Stimulated activated CD4-positive, alpha-beta T cell treated with anti-CD3 and anti-CD28 coated beads, Interleukin-1b, Interleukin-23, amount 100 ng/mL, for 4 hours (primary cell): ENCODE results near the gene CHST2.

ENCODE experiments used
- DNase-seq, 2 donors: peaks; one replicate each; pipeline ENCODE4 v3.0.0-alpha.2; 2020; ENCODE audit warnings: low read depth in 2 of 2

Gene CHST2

DNA sequence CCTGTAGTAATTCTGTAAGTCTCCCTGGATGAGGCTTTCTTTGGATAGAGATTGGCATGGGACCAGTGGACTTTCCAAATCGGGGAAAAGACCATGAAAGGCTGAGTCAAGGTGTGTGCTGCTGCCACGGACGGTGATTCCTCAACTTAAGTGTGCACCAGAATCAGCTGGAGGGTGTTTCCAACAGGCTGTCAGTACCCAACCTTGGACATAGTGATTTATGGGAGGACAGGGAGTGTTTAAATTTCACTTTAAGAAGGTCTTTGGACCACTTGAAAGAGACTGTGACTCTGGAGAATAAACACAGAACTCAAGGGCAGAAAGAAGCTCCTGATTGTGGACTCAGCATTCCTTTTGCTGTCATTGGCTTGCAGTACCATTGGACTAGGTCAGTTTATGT is 20.4 kb upstream of the CHST2 start:
- no peak for DNase-seq

DNA sequence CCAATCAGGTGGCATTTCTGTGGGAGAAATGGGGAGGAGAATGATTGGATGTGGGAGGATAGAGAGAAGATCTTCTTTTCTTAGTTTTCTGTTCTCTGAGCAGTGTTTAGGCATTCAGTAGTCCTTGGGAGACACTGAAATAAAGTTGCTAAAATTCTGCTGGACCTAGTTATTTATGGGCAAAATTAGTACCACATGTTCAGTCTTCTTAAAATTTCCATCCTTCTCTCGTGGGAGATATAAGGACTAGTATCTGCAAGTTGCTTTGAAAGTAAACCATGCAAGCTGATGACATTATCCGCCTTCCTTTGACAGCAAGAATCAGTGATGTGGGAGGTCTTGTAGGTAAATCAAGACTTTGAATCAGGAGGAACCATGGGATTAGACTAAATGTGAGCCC is 19.9 kb upstream of the CHST2 start:
- no peak for DNase-seq

DNA sequence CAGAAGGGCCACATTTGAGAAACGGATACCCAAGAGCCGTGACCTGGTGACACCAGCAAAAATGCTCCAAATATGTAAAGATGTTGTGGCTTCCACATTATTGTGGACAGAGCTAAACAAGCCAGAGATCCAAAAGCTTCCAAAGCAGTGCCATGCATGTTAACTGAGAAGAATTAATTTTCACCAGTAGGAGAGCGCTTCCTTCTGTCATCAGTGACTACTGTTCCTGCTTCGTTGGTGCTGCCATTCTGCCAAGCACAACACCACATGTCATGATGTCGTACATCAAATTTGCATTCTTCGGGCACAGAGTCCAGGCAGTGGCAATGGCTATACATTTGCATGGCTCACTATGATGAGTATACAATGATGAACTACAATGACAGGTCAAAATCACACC is 19.1 kb upstream of the CHST2 start:
- no peak for DNase-seq

DNA sequence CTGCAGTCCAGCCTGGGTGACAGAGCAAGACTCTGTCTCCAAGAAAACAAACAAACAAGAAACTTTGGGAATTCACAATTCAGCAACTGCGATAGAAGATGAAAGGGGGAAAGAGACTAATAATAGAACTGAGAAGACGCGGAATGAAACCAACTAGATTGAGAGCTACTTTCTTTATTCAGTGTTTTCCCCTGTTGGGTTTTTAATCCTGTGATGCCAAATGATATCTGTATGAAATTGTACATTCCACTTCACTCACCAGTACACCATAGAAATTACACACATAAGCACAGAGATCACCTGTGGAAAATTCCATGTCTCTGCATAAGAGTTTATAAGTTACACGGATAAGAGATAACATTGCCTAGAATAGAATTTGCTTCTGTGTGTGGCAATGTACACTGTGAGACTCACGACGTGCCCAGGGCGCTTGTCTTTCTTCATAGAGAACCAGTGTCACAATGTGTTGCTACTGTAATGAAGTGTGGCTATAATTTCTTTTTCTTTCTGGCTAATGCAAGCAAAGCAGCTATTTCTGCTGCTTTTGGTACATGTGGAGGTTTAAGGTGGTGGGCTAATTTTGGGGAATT is 17.7 kb upstream of the CHST2 start:
- no peak for DNase-seq

DNA sequence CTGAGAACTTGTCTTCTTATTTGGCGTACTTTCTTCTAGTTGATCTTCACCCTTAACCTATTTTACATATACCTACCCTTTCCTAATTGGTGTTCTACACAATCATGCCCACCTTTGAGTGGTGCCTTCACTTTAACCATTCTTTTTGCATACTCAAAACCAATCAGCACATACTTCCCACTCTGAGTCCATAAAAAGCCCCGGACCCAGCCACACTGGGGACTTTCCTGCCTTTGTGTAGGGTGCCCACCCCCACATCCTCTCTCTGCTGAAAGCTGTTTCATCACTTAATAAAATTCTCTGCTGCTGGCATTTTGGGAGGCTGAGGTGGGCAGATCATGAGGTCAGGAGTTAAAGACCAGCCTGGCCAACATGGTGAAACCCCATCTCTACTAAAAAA is 15.9 kb upstream of the CHST2 start:
- no peak for DNase-seq

DNA sequence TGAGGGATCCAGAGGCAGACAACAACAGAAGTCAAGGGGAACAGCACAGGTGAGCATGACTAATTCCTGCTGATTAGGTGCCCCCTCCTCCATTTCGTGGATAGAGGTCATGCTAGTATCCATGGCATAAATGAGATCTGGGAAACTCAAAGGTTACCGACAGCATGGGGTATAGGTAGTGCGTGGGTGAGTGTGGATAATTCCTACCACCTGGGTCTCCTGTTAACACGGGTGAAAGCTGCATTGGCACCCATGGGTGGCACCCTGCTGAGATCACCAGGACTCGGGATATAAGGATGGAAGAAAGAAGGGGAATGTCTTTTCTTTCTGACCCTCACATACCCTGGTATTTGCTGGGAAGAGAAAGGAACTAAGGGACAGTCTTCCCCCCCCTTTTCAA is 14.4 kb upstream of the CHST2 start:
- DNase-seq, result no peak

DNA sequence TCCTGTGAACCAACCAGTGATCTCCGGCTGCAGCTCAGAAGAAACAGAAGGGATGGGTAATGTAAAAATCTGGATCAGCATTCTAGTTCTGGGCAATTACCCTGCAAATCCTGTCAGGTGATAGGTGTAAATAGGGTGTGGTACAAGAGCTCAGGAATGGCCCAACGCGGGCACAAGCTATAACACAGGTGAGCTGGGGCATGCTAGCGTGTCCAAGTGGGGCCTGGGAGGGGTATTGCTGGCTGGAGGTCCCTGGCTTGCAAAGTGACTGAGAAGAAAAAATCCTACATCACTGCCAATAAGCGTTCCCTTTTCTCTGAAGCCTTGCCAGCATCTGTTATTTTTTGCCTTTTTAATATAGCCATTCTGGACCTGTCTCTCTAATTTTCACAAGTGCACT is 9.7 kb upstream of the CHST2 start:
- no peak for DNase-seq

DNA sequence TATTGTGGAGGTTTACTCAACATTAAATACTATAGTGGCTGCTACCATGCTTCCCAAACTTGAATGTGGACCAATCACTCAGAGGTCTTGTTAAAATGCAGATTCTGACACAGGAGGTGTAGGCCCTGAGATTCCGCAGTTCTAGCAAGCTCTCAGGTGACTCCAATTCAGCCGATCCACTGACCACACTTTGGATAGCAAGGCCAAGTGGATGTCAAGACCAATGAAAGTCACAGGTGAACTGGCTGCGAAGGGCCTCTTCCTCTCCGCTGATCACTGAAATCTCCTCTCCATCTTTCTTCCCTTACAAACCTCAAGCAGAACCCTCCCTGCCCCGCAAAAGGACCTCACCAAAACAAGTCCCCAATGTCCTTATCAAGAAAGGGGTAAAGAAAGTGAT is 9.2 kb upstream of the CHST2 start:
- DNase-seq, result no peak

DNA sequence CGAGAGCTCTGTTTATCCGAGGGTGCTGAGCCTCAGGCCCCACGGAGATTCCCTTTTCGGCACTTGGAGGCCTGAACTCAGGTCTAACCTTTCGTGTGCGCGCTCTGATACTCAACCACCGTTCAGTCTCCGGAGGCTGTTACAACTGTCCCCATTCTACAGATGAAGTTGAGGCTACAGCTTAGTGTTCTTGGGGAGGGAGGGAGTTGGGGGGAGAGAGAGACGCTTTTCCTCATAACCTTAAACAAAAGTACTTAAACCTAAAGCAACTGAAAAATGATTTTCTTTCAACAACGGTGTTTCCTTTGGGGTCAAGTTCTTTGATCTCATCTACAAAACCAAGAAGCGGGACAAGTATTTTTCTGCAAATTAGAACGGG is 952 bp upstream of the CHST2 start:
- DNase-seq, result no peak

DNA sequence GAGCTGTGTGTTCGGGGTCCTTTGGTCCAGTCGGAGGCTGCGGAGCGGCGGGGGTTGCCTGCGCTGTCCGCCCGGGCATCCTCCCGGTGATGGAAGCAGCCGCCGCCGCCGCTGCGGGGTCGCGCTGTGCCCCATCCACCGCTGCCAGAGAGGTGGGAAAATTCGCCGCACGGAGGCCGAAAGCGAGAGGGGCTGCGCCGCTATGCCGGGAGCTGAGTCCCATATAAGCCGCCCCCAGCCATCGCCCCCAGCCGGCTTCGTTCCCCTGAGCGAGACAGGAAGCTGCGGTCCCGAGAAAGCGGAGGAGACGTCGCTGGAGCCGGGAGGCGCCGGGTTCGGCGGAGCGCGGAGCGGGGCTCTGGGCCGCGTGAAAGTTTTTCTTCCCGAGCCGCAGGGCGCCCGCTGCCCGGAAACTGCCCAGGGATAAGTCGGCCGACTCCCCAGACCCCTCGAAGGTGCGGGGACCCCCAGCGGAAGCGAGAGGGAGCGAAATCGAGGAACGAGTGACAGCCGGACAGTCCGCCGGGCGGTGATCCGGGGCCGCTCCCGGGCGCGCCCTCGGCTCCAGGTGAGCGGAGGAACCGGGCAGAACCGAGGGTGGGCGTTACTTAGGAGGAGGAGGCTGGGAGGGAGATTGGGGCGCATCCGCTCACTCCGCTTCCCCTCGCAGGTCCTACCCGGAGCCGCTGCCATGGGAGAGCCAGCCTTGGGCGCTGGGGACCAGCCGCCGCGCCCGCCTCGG is 574 bp downstream of the CHST2 start:
- DNase-seq, result peak in 1 of 2 donors; percentile 20

DNA sequence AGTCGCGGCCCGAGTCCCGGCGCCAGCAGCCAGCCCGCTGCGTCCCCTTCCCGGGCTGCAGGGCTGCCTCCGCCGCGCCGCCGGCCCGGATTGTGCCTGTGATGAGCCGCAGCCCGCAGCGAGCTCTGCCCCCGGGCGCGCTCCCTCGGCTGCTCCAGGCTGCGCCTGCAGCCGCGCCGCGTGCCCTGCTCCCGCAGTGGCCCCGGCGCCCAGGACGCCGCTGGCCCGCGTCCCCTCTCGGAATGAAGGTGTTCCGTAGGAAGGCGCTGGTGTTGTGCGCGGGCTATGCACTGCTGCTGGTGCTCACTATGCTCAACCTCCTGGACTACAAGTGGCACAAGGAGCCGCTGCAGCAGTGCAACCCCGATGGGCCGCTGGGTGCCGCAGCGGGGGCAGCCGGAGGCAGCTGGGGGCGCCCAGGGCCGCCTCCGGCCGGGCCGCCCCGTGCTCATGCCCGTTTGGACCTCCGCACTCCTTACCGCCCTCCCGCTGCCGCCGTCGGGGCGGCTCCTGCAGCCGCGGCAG is 1.2 kb downstream of the CHST2 start:
- DNase-seq, result peak in 1 of 2 donors; percentile 36

DNA sequence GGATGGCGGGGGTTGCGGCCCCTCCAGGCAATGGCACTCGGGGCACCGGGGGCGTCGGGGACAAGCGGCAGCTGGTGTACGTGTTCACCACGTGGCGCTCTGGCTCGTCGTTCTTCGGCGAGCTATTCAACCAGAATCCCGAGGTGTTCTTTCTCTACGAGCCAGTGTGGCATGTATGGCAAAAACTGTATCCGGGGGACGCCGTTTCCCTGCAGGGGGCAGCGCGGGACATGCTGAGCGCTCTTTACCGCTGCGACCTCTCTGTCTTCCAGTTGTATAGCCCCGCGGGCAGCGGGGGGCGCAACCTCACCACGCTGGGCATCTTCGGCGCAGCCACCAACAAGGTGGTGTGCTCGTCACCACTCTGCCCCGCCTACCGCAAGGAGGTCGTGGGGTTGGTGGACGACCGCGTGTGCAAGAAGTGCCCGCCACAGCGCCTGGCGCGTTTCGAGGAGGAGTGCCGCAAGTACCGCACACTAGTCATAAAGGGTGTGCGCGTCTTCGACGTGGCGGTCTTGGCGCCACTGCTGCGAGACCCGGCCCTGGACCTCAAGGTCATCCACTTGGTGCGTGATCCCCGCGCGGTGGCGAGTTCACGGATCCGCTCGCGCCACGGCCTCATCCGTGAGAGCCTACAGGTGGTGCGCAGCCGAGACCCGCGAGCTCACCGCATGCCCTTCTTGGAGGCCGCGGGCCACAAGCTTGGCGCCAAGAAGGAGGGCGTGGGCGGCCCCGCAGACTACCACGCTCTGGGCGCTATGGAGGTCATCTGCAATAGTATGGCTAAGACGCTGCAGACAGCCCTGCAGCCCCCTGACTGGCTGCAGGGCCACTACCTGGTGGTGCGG is 1.9 kb downstream of the CHST2 start:
- peak; percentile 59 to 62 for DNase-seq

DNA sequence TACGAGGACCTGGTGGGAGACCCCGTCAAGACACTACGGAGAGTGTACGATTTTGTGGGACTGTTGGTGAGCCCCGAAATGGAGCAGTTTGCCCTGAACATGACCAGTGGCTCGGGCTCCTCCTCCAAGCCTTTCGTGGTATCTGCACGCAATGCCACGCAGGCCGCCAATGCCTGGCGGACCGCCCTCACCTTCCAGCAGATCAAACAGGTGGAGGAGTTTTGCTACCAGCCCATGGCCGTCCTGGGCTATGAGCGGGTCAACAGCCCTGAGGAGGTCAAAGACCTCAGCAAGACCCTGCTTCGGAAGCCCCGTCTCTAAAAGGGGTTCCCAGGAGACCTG is 2.5 kb downstream of the CHST2 start:
- no peak for DNase-seq

DNA sequence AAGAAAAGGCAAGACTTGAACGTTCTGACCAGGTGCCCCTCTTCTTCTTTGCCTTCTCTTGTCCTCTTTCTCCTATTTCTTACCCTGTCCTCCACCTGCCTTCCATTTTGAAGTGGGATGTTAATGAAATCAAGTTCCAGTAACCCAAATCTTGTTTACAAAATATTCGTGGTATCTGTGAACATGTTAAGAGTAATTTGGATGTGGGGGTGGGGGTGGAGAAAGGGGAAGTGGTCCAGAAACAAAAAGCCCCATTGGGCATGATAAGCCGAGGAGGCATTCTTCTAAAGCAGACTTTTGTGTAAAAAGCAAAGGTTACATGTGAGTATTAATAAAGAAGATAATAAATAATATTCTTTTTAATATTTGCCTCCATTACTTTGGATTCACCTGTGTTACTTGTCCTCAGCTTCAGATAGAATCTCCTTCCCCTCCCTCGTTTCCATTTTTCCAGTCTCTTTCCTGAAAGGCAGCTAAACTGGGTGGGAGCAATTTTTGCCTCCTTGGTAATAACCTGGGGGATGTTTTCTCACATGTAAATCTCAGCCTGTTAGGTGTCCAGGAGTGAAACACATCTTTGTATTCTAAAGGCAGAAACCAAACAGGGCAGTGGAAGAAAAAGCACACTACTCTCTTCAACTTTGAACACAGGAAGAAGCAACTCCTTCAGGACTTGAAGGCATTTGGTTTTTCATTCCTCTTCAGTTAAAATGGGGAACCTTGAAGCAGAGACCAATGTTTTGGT is 3.2 kb downstream of the CHST2 start:
- no peak for DNase-seq

DNA sequence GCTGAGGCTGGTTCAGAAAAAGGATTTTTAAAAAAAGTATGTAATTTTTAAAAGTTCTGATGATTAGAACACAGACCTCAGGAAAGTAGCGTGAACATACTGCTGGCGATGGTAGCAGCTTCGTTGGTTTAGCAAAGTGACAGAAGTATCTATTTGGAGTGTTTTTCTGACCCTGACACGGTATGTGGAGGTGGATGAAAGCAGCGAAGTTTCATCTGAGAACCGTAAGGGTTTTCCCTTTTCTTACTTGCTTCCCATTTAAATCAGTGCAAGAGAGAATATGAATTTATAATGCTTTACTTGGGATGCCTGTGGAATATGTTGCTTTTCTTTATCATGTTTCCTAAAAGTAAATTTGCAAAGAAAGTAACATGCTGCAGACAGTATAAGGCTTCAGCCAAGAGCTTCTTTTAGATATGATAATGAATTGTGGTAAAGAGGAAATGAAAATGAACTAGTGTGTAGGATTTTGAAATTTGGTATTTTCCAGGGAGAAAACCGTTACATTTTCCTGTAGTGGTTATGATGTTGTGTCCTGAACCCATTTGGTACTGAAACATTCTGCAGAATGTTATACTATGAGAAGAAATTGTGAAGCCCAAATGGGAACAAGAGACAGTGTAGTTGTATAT is 3.9 kb downstream of the CHST2 start:
- DNase-seq, result no peak

DNA sequence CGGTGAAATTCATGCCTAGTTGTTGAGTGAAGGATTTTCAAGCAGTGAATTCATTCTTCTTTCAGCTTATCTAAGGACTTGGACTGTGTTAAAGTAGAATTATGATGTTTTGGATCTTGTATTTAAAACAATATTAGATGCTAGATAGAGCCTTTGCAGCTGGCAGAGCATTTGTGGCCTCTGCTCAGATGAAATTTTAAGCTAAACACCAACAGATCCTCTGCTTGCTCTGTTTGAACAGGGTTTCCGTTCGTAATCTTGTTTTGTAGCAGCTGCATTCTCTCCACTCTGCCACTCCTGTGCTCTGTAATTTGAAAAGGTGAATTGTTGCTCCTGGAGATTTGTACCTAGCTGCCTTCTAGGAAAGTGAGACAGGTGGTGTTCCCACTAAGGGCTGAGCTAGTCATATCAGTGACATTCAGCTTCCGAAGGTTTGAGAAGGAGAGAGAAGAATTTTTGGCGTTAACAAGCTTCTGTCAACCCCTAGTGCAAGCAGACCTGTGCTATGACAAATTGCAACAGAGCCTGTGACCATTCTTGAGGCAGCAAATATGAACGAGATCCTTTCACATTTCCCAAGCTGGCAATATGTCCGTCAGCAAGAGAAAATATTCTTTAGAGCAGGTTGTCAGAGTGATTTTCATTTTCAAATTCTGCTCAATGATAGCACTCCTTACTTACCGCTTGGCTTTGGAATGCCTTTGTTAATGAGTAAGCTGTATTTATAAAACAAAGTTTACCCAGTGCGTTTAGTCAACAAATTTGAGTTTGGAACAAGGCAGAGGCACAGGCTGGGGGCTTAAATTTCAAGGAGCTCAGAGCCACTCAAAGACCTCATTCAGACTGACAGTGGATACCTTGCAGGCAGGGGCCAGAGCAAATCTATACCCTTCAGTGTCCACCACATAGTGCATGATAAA is 5.3 kb downstream of the CHST2 start:
- no peak for DNase-seq

DNA sequence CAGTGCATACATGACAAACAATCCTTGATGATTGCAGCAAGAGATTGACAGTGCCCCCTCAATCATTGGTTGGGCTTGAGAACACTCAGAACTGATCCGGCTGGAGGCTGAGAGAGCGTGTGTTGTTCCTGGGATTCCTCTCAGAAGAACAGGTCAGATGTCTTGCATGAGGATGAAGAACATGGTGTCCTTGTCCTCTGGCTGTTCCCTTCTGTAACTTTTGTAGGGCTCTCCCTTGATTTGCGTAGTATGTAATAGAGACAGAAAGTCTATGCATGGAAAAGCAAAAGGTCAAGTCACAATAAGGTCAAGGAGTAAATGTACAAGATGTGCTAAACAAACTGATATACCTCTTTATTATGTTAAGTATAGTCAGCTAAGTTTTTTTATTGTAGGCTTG is 8.2 kb downstream of the CHST2 start:
- DNase-seq, result no peak

DNA sequence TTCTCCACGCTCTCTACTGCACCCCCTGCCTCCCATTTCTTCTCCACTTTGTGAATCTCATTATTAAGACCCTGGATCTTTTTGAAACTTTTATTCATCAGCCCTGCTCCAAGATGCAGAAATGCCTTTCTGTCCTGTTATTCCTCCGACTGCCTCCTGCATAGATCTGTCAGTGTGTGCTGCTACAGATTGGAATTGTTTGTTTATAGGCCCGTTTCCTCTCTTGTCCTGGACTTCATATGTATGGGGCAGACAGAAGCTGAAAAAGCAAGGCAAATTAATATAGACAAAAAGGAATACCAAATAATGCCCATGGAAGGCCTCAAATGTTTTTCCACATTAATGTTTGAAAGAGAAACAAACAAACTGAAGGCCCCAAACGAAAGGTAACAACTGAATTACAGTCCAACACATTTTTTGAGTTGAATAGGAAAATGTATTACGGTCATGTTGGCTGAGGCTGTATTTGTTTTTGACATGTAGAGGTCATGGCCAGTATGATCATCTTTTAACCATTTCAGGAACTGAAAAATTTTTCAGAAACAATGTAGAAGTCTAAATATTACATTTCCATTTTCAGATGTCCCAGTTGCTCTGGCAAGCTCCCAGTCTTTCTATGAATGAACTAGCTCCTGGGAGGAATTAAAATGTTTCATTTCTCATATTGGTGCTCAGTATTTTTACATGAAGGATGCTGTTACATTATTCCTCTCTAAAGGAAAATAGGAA is 8.8 kb downstream of the CHST2 start:
- no peak for DNase-seq

DNA sequence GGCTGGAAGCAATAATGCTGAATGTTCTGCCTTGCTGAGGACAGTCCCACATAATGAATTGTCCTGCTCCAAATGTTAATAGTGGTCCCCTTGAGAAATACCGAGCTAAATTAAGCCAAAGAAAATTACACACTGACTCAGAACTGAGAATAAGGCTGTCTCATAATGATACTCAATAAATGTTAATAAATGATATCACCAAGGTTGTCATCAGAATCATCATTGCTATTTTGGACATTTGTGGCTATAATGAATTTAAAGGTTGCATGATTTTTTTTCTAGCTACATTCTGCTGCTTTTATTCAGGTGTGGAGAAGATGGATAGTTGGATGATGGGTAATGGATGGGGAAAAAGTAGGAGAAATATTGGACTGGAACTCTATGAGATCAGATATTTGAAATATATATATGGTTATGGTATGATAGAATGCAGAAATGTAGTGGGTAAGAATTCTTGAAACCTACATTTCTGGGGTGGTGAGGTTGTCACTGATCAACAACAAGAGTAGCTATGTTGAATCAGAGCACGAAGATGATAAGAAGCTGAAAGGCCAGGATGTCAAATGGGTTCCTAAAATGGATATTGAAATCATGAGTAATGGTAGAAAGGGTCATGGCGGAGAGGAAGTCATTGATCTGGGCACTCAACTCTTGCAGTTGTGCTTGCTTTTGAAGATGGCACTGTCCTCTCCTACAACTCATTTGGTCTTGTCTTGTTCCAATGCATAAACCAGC is 12.8 kb downstream of the CHST2 start:
- DNase-seq, result no peak
